Measurements from ENCODE around the gene SUPT5H.

DNA sequence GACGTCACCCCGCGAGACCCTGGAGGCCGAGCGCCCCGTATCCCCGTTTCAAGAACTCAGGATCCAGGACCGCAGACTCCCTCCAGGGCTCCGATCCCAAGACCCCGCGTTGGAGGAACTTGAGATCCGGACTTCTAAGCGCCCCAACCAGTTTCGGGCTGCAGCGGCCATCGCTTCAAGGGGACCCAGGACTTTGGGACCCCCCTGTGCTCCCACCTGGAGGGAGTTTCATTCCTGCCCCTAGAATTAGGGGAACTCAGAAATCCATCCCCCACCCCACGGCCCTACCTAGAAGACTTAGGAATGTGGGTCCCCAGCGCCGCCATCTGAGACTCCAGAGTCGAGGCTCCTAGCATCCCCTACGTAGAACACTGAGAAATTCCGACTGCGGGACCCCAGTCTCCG lies 32.5 kb upstream of the SUPT5H start:
- no peak for TF ChIP-seq CTCF (IDR thresholded peaks at IDR 0.05; ENCODE audit: low read depth, low read length)
- TF ChIP-seq, protein P1, sequence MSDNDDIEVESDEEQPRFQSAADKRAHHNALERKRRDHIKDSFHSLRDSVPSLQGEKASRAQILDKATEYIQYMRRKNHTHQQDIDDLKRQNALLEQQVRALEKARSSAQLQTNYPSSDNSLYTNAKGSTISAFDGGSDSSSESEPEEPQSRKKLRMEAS (IDR thresholded peaks at IDR 0.05; ENCODE audit: low read depth, low read length) = no peak
